HEK293 (cell line): ENCODE results near the gene PWWP2B.

ENCODE experiments used
- HOXC10 ChIP-seq: sonication (generic); formaldehyde crosslinking; IDR thresholded peaks from 2 replicates; pipeline ENCODE4 v1.8.1; 2023; ENCODE audit warnings: mild to moderate bottlenecking, missing genetic modification reagents
- KLF7 ChIP-seq: fragments of 450-650 bp; formaldehyde crosslinking; IDR thresholded peaks from 2 replicates; pipeline ENCODE4 v1.5.1; 2016; ENCODE audit warnings: missing biosample characterization, missing genetic modification characterization, borderline replicate concordance
- TCF7L2 ChIP-seq: IDR thresholded peaks from 2 replicates; pipeline ENCODE4 v1.6.1; 2011; ENCODE audit warnings: low read depth, mild to moderate bottlenecking, inconsistent platforms, low read length, moderate library complexity, borderline replicate concordance
- ZNF140 ChIP-seq: fragments of 450-650 bp; formaldehyde crosslinking; IDR thresholded peaks from 2 replicates; pipeline ENCODE4 v1.5.1; 2016; ENCODE audit warnings: missing biosample characterization, missing genetic modification characterization
- ZNF585B ChIP-seq: fragments of 450-650 bp; formaldehyde crosslinking; IDR thresholded peaks from 2 replicates; pipeline ENCODE4 v1.5.1; 2016; ENCODE audit warnings: missing biosample characterization, missing genetic modification characterization
- ZNF747 ChIP-seq: fragments of 450-650 bp; formaldehyde crosslinking; IDR thresholded peaks from 2 replicates; pipeline ENCODE4 v1.5.1; 2016; ENCODE audit warnings: missing biosample characterization, missing genetic modification characterization
- ZNF785 ChIP-seq: fragments of 450-650 bp; formaldehyde crosslinking; IDR thresholded peaks from 2 replicates; pipeline ENCODE4 v1.5.1; 2016; ENCODE audit warnings: missing biosample characterization, missing genetic modification characterization
- TF ChIP-seq, protein P1 (sequence below): fragments of 450-650 bp; formaldehyde crosslinking; IDR thresholded peaks from 2 replicates; pipeline ENCODE4 v1.5.1; 2016; ENCODE audit warnings: missing biosample characterization, missing genetic modification characterization

GRCh38 chr10:132438091-132439024, 41.4 kb downstream of the PWWP2B start:
- TF ChIP-seq, protein P1, sequence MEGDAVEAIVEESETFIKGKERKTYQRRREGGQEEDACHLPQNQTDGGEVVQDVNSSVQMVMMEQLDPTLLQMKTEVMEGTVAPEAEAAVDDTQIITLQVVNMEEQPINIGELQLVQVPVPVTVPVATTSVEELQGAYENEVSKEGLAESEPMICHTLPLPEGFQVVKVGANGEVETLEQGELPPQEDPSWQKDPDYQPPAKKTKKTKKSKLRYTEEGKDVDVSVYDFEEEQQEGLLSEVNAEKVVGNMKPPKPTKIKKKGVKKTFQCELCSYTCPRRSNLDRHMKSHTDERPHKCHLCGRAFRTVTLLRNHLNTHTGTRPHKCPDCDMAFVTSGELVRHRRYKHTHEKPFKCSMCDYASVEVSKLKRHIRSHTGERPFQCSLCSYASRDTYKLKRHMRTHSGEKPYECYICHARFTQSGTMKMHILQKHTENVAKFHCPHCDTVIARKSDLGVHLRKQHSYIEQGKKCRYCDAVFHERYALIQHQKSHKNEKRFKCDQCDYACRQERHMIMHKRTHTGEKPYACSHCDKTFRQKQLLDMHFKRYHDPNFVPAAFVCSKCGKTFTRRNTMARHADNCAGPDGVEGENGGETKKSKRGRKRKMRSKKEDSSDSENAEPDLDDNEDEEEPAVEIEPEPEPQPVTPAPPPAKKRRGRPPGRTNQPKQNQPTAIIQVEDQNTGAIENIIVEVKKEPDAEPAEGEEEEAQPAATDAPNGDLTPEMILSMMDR = no peak
- TF ChIP-seq ZNF785 (tag by site-specific recombination) (no peak), ZNF585B (tag by site-specific recombination) (no peak), ZNF747 (tag by site-specific recombination) (no peak), ZNF140 (tag by site-specific recombination) (no peak), HOXC10 (CRISPR knock-in tag) (no peak), KLF7 (tag by site-specific recombination) (no peak), TCF7L2 (no peak)
